Activated CD4-positive, alpha-beta memory T cell treated with anti-CD3 and anti-CD28 coated beads, Interleukin-2, amount 10 ng/mL, durations not matched to agents 7 days and 5 days (primary cell): ENCODE results near the gene MSMB. TPM values are rescaled to one million over a fixed set of nuclear protein-coding genes. Genes with fewer than 3 reads are reported as not detected.

ENCODE experiments used
- CTCF ChIA-PET: fragments of 350-600 bp; sonication (Branson Sonifier 250); formaldehyde crosslinking; loops from one replicate; lab custom pipeline; 2021; ENCODE audit warnings: antibody characterized with exemption, inconsistent platforms; lab: Charles Lee
- POLR2A ChIA-PET: fragments of 350-600 bp; sonication (Branson Sonifier 250); formaldehyde crosslinking; loops from one replicate; lab custom pipeline; 2021; ENCODE audit warnings: antibody characterized with exemption; lab: Charles Lee
- DNase-seq: peaks from one replicate; pipeline ENCODE4 v3.0.0-alpha.2; 2020
- H3K27ac Mint-ChIP-seq: one replicate; pipeline ENCODE4 v1.8.0; 2021; ENCODE audit warnings: mild to moderate bottlenecking, mixed read lengths
- H3K27me3 Mint-ChIP-seq: one replicate; pipeline ENCODE4 v1.8.0; 2021; ENCODE audit warnings: mixed read lengths
- H3K36me3 Mint-ChIP-seq: one replicate; pipeline ENCODE4 v1.8.0; 2021; ENCODE audit warnings: low read depth, mixed read lengths
- H3K4me1 Mint-ChIP-seq: one replicate; pipeline ENCODE4 v1.8.0; 2021; ENCODE audit warnings: mixed read lengths
- H3K4me3 Mint-ChIP-seq: one replicate; pipeline ENCODE4 v1.8.0; 2021; ENCODE audit warnings: mild to moderate bottlenecking, mixed read lengths
- H3K9me3 Mint-ChIP-seq: one replicate; pipeline ENCODE4 v1.8.0; 2021; ENCODE audit warnings: mixed read lengths
- total RNA-seq, 2 experiments: library from RNA; stranded (reverse); gene quantifications; one replicate each; pipeline ENCODE4 v1.2.3, GENCODE V29; 2021

The MSMB gene
- total RNA-seq, 2 experiments from 2014 or later = not detected

GRCh38 chr10:46037107-46037825 is 8.8 kb downstream of the MSMB start:
- H3K9me3 Mint-ChIP-seq = no peaks in the 10 kb centered on the region
- CTCF ChIA-PET = no interaction called here
- H3K4me3 Mint-ChIP-seq = no peak overlapping the region
- peaks cover 11% of the 10 kb centered on the region for H3K27me3 Mint-ChIP-seq
- no peaks in the 10 kb centered on the region for H3K36me3 Mint-ChIP-seq
- no peak for DNase-seq
- H3K4me1 Mint-ChIP-seq = no peaks in the 10 kb centered on the region
- POLR2A ChIA-PET = no interaction called here
- no peak overlapping the region for H3K27ac Mint-ChIP-seq

GRCh38 chr10:46035923-46036849 is 9.9 kb downstream of the MSMB start:
- peaks cover 4% of the 10 kb centered on the region for H3K4me1 Mint-ChIP-seq
- no peak overlapping the region for H3K4me3 Mint-ChIP-seq
- DNase-seq = no peak
- ChIA-PET POLR2A (no interaction called here), CTCF (no interaction called here)
- peaks cover 5% of the 10 kb centered on the region for H3K27me3 Mint-ChIP-seq
- no peaks in the 10 kb centered on the region for H3K36me3 Mint-ChIP-seq
- no peaks in the 10 kb centered on the region for H3K9me3 Mint-ChIP-seq
- no peak overlapping the region for H3K27ac Mint-ChIP-seq

DNA sequence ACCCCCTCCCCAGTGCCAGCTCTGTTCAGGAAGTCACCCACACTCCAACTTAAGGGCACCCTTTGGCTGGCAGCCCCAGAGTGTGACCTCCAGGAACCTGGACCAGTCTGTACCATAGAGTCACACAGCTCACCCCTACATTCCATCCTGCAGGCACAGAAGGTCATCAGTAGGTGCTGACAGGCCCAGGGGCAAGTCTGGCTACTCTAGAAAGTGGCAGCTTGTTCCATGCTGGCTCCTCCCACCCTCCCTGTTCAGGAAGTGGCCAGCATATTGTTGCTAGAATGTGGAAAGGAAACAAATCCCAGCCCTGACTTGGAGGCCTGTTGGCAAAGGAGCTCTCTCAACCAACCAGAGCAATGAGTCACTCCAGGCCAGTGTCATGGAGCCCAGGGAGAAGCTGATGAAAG is 12.5 kb downstream of the MSMB start:
- CTCF ChIA-PET = no interaction called here
- H3K27me3 Mint-ChIP-seq = peaks cover 4% of the 10 kb centered on the region
- peaks cover 4% of the 10 kb centered on the region for H3K36me3 Mint-ChIP-seq
- no peaks in the 10 kb centered on the region for H3K9me3 Mint-ChIP-seq
- no peak overlapping the region for H3K4me3 Mint-ChIP-seq
- POLR2A ChIA-PET = no interaction called here
- no peak for DNase-seq
- H3K27ac Mint-ChIP-seq = no peak overlapping the region
- peaks cover 18% of the 10 kb centered on the region for H3K4me1 Mint-ChIP-seq

GRCh38 chr10:46031648-46032532 is 14.2 kb downstream of the MSMB start:
- H3K36me3 Mint-ChIP-seq = peaks cover 13% of the 10 kb centered on the region
- no peak overlapping the region for H3K27ac Mint-ChIP-seq
- H3K4me3 Mint-ChIP-seq = no peak overlapping the region
- H3K27me3 Mint-ChIP-seq = peaks cover 4% of the 10 kb centered on the region
- DNase-seq = no peak
- H3K4me1 Mint-ChIP-seq = peaks cover 31% of the 10 kb centered on the region
- CTCF ChIA-PET = interaction anchor here (0.6 to 0.9 kb wide), 2 partner anchors 9 to 57 kb away, joined by 3 to 4 read pairs; no protein-coding TSS in a partner anchor
- H3K9me3 Mint-ChIP-seq = no peaks in the 10 kb centered on the region
- POLR2A ChIA-PET = interaction anchor here (0.7 to 0.9 kb wide), 2 partner anchors 60 to 439 kb away, joined by 3 to 4 read pairs; no protein-coding TSS in a partner anchor

- Mint-ChIP-seq H3K27ac (peak within 1 kb of the TSS; percentile 84), H3K36me3 (peaks cover 17% of the 10 kb centered on the region), H3K4me3 (peak within 1 kb of the TSS; percentile 98), H3K9me3 (no peaks in the 10 kb centered on the region), H3K4me1 (peaks cover 44% of the 10 kb centered on the region), H3K27me3 (peaks cover 3% of the 10 kb centered on the region)
- ChIA-PET CTCF (interaction anchor here (0.6 to 3.9 kb wide), 10 partner anchors 12 to 795 kb away, joined by 3 to 21 read pairs (median 5); no protein-coding TSS in a partner anchor), POLR2A (interaction anchor here (0.8 to 1.8 kb wide), 4 partner anchors 11 to 240 kb away, joined by 3 to 5 read pairs (median 3); no protein-coding TSS in a partner anchor)
- peak; percentile 98 for DNase-seq
Observed at GRCh38 chr10:46030091-46030937, 15.8 kb downstream of the MSMB start, which contains the start of gene NCOA4. NCOA4 (minus strand) TSS chr10:46030623; CDS start chr10:46016680, 13,943 bp downstream.

DNA sequence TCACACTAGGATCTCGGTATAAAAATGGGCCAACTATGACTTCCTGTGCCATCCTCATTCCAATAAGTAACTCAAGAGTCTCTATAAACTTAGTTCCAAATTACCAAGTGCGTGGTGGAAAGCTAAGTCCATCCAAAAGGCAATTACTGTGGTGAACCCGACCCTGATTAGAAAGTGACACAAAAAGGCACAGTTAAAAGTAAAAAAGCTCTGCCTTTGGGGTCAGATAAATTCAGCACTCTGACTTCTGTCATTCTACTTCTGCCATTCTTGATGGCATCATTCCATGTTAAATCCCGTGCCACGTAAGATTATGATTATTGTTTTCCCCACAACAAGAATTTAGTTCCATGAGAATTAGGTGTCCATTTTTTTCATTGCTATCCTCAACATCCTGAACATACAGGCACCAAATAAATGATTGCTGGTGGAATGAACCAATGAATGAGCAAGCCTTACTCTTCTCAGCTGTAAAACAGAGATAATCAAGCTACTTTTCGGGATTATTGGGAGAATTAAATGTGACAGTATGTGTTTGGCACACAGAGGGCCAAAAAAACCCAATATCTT is 16.5 kb downstream of the MSMB start:
- Mint-ChIP-seq H3K4me1 (peaks cover 52% of the 10 kb centered on the region), H3K27ac (peak overlapping the region; percentile 84), H3K27me3 (no peaks in the 10 kb centered on the region), H3K4me3 (peak overlapping the region; percentile 98), H3K9me3 (no peaks in the 10 kb centered on the region), H3K36me3 (peaks cover 17% of the 10 kb centered on the region)
- POLR2A ChIA-PET = interaction anchor here (0.8 to 1.8 kb wide), 6 partner anchors 9 to 241 kb away, joined by 3 to 5 read pairs (median 3); no protein-coding TSS in a partner anchor
- no peak for DNase-seq
- CTCF ChIA-PET = interaction anchor here (0.8 to 3.9 kb wide), 12 partner anchors 10 to 779 kb away, joined by 3 to 21 read pairs (median 4); no protein-coding TSS in a partner anchor

GRCh38 chr10:46028584-46029460 is 17.2 kb downstream of the MSMB start:
- no peaks in the 10 kb centered on the region for H3K9me3 Mint-ChIP-seq
- CTCF ChIA-PET = interaction anchor here (0.6 to 3.9 kb wide), 16 partner anchors 10 to 779 kb away, joined by 3 to 21 read pairs (median 4); partner anchors contain the start of gene TIMM23
- no peaks in the 10 kb centered on the region for H3K27me3 Mint-ChIP-seq
- POLR2A ChIA-PET = interaction anchor here (0.9 to 1.8 kb wide), 5 partner anchors 8 to 242 kb away, joined by 3 to 5 read pairs (median 3); no protein-coding TSS in a partner anchor
- DNase-seq = peak; percentile 38
- peaks cover 59% of the 10 kb centered on the region for H3K4me1 Mint-ChIP-seq
- peaks cover 17% of the 10 kb centered on the region for H3K36me3 Mint-ChIP-seq
- H3K27ac Mint-ChIP-seq = peak overlapping the region; percentile 84
- H3K4me3 Mint-ChIP-seq = peak overlapping the region; percentile 98

- Mint-ChIP-seq H3K4me3 (no peak overlapping the region), H3K36me3 (peaks cover 17% of the 10 kb centered on the region), H3K9me3 (no peaks in the 10 kb centered on the region), H3K27ac (no peak overlapping the region), H3K4me1 (peaks cover 77% of the 10 kb centered on the region), H3K27me3 (no peaks in the 10 kb centered on the region)
- ChIA-PET POLR2A (interaction anchor here (0.8 kb wide), 1 partner anchor 14 kb away, joined by 3 read pairs; no protein-coding TSS in a partner anchor), CTCF (interaction anchor here (1.2 to 3.9 kb wide), 2 partner anchors 8 to 12 kb away, joined by 4 to 21 read pairs; no protein-coding TSS in a partner anchor)
- DNase-seq = no peak
Observed at GRCh38 chr10:46026106-46026505, 20.0 kb downstream of the MSMB start.

DNA sequence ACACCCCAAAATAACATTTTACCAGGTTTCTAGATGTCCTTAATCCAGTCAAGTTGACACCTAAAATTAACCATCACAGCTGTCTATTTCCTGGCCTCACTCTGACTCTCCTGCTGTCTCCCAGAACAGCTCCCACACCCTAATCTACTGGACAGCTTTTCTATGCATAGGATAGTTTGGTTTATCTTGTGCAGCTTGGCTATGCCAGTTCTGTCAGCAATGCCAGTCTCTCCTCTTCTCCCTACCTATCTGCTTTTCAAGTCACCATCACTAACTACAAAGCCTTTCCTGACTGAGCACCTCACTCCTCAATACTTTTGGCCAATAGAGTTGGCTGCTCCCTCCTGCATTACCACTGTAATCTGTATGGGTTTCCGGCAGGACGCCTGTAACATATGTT is 20.7 kb downstream of the MSMB start:
- Mint-ChIP-seq H3K4me3 (no peak overlapping the region), H3K4me1 (peaks cover 76% of the 10 kb centered on the region), H3K27ac (peak overlapping the region; percentile 21), H3K9me3 (no peaks in the 10 kb centered on the region), H3K27me3 (no peaks in the 10 kb centered on the region), H3K36me3 (peaks cover 17% of the 10 kb centered on the region)
- POLR2A ChIA-PET = interaction anchor here (0.6 to 0.8 kb wide), 2 partner anchors 15 to 100 kb away, joined by 3 to 4 read pairs; no protein-coding TSS in a partner anchor
- CTCF ChIA-PET = interaction anchor here (0.9 kb wide), 1 partner anchor 790 kb away, joined by 3 read pairs; no protein-coding TSS in a partner anchor
- no peak for DNase-seq

DNA sequence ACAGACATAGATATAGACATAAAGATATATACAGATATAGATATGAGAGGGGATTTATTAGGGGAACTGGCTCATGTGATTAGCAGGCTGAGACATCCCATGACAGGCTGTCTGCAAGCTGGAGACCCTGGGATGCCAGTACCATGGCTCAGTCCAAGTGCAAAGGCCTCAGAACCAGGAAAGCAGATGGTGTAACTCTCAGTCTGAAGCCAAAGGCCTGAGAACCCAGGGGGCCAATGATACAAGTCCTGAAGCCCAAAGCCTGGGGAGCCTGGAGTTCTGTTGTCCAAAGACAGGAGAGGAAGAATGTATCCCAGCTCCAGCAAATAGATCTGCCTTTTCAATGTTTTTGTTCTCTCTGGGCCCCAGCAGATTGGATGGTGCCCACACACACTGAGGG is 21.1 kb downstream of the MSMB start:
- POLR2A ChIA-PET = interaction anchor here (0.6 kb wide), 1 partner anchor 100 kb away, joined by 4 read pairs; no protein-coding TSS in a partner anchor
- CTCF ChIA-PET = interaction anchor here (0.9 kb wide), 1 partner anchor 790 kb away, joined by 3 read pairs; no protein-coding TSS in a partner anchor
- H3K4me1 Mint-ChIP-seq = peaks cover 80% of the 10 kb centered on the region
- no peaks in the 10 kb centered on the region for H3K27me3 Mint-ChIP-seq
- no peak overlapping the region for H3K27ac Mint-ChIP-seq
- DNase-seq = no peak
- no peaks in the 10 kb centered on the region for H3K9me3 Mint-ChIP-seq
- H3K4me3 Mint-ChIP-seq = no peak overlapping the region
- H3K36me3 Mint-ChIP-seq = peaks cover 16% of the 10 kb centered on the region
